HG03196 (cell line): Measurements from ENCODE around the gene DLL4.
"Not testable (repeated sequence)": the region's sequence is repeated elsewhere in the genome, so short reads cannot be mapped to it uniquely, and the experiment has no call there.

Source experiments
- ATAC-seq: cut with Tn5 transposase; IDR thresholded peaks from one replicate; pipeline ENCODE4 v1.9.1; 2021; ENCODE audit not compliant: unreplicated experiment

The DLL4 gene

DNA sequence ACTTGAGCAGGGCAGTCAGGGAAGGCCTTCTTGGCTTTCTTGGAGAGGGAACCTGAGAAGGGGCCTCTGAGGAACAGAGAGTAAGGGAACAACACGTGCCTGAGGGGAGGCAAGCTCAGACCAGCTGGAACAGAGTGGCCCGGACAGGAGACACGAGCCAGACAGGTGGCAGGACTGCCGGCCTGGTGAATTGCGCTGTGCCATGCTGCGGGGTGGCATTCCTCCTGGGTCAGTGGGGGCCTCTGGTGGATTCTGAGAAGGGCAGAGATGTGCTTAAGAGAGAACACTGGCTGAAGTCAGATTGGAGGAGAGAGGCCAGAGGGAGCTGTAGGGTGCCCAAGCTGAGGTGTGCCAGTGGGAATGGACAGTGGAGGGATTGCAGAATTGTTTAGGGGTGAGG, 29.0 kb downstream of the DLL4 start:
- no peak for ATAC-seq

DNA sequence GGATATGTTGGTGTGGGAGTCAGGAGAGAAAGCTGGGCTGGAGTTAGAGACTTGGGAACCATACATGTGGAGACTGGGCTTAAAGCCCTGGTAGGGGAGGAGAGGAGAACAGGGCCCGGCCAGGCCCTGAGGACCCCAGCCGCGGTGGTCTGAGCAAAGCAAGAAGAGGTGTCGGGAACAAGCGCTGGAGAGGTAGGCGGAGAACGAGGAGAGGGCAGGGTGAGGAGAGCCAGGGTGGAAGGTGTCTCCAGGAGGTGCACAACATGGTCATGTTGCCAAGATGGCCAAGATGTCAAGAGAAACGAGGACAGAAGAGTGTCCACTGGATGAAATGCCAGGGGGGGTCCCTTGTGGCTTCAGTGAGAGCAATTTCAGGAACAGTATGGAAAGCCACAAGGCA, 29.6 kb downstream of the DLL4 start:
- ATAC-seq = no peak

DNA sequence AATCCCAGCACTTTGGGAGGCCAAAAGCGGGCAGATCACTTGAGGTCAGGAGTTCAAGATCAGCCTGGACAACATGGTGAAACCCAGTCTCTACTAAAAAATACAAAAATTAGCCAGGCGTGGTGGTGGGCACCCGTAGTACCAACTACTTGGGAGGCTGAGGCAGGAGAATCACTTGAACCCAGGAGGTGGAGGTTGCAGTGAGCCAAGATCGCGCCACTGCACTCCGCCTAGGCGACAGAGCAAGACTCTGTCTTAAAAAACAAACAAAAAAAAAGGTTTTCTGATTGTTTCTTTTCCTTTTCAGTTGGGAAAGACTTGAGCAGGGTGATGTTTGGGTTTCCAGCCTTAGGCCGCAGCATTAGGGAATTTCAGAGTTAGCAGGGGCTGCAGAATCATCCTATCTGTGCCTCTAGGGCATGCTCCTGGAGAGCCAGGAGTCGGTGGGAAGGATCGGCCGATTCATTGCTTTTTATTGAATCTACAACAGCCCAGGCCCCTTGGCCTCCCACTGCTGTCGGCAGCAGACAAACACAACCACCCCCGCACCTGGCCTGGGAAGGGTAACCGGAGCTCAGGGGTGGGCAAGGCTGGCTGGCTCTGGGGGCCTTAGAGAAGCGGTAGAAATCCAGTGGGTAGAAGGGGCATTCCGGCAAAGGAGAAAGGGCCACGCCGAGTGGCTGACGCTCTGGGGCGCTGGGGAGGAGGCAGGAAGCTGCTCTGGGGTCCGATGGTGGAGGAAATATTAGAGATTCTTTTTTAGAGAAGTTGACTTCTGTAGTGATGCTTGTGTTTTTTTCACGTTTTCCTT, 30.4 kb downstream of the DLL4 start:
- ATAC-seq = no peak

DNA sequence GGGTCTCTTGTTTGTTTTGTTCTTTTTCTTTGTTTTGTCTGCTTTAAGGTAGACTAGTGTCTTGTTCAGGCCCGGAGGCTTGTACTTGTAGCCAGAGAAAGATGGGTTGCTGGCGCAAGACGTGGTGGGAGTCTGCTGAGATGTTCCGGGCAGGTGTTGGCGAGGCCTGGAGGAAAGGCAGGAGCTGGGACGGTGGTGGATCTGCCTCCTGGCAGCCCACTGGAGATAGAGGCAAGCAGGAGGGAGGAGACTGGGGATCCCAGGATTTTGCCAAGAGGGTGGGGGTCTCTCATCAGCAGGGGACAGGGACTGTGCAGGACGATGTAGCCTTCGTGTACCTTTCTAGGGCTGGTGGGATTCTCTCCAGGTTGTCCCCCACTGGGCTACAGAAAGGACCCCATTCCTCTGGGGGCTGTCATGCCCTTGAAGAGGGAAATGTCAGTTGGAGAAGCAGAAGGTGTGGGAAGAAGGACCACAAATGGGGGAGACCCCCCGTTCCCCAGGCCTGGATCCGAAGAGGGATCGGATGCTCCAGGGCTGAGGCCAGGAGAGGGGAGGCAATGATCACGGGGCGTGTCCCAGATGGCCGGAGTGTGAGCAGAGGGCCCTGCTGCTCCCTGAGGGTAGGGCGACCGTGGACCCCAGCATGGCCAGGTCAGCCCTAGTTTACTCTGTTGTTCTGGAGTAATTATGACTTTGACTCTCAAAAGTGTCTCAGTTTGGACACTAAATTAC, 31.2 kb downstream of the DLL4 start:
- no peak for ATAC-seq

DNA sequence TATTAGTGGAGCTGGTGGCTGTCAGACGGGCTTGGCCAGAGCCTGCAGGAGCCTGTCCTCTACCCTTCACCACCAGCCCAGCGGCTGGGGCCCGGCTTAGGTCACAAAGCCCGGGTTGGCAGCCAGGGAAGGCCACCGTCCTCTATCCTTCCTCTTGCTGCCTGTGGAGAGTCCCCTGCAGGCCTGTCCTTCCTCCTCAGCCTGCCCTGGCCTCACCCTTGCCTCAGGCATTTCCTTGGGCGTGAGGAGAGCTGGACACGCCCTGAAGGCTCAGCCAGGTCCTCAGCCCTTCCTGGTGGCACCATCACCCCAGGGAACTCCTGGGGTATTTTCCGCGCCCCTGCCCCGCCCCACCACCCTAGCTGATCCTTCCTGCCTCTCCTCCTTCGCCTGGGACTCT, 31.8 kb downstream of the DLL4 start:
- no peak for ATAC-seq

DNA sequence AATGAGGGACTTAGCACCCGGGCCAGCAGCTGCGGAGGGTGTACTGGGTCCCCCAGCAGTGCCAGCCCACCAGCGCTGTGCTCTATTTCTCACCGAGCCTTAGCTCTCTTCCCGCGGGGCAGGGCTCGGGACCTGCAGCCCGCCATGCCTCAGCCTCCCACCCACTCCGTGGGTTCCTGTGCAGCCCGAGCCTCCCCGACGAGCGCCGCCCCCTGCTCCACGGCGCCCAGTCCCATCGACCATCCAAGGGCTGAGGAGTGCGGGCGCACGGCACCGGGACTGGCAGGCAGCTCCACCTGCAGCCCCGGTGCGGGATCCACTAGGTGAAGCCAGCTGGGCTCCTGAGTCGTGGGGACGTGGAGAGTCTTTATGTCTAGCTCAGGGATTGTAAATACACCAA, 32.6 kb downstream of the DLL4 start:
- ATAC-seq = not testable (repeated sequence)

DNA sequence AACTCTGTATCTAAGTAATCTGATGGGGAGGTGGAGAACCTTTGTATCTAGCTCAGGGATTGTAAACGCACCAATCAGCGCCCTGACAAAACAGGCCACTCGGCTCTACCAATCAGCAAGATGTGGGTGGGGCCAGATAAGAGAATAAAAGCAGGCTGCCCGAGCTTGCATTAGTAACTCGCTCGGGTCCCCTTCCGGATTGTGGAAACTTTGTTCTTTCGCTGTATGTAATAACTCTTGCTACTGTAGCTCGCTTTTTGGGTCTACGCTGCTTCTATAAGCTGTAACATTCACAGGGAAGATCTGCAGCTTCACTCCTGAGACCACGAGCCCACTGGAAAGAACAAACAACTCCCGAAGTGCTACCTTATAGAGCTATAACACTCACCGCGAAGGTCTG, 33.2 kb downstream of the DLL4 start:
- ATAC-seq = not testable (repeated sequence)

DNA sequence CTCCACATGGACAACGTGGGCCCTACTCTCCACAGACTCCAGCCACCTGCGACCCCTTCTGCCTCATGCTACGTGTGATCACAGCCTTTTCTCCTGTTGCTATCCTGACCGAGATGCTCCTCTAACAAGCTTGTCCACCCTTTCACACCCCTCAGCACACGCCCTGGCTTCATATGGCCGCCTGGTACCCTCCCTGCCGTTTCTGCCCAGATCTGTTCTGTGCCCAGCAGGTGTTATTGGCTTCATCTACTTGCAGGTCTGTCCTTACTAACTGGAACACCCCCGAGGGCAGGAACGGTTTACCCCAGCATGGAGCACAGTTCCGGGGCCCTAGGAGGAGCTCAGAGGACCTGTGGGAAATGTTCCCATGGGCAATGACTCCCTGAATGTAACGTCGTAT, 34.1 kb downstream of the DLL4 start:
- no peak for ATAC-seq

DNA sequence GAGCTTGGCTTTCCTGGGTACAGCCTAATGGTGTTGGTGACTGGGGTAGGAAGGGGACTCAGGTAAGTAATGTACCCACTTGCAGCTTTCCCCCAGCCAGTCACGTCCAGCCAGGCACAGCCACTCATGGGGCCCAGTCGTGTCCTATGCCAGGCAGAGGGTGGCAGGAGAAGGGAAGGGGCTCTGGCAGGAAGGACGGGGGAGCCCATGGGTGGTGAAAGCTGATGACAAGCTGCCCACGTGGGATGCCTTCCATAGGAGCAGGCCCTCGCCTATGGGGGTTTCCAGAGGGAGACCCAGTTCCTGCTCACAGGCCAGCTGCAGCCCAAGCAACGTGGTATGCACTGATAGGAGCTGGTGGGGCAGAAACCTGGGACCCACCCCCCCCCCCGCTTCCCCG, 34.9 kb downstream of the DLL4 start:
- no peak for ATAC-seq

DNA sequence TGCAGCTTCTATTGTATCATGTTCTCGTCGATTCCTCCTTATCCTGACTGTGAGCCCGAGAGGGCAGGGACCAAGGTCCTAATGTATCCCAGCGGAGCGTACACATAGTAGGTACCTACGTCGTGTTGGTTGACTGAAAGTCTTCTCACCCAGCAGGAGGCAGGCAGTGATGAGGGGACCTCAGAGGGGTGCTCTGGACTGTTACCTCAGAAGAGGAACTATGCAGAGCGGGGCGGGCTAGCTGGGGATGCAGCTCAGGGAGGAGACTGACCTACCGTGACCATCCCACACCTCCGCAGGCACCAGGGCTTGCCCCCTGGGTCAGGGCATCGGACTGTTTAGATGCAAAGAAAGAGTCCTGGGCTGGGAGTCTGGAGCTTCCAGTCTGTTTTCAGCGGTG, 35.5 kb downstream of the DLL4 start:
- no peak for ATAC-seq

DNA sequence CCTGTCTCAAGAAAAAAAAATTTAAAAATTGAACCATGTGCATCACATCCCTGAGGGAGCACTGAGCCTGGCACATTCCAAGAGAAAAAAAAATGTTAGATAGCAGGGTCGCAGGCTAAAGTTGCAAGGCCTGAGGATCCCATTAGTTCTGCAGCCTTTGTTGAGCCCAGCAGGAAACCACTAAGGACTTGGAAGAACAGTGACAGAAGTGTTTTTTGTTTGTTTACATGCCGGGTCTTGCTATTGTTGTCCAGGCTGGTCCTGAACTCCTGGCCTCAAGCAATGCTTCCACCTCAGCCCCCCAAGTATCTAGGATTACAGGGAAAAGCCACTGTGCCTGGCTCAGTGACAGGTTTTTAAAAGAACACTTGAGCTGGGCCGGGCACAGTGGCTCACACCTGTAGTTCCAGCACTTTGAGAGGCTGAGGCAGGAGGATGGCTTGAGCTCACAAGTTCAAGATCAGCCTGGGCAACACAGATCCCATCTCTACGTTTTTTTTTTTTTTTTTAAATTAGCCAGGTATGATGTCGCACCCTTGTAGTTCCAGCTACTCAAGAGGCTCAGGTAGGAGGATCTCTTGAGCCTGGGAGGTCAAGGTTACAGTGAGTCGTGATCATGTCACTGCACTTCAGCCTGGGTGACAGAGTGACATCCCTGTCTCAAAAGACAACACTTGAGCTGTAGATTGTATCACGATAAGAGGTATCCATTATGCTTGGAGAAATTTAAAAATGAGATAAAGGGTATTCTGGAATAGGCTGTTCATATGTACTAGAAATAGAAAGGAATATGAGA, 39.3 kb downstream of the DLL4 start:
- no peak for ATAC-seq

DNA sequence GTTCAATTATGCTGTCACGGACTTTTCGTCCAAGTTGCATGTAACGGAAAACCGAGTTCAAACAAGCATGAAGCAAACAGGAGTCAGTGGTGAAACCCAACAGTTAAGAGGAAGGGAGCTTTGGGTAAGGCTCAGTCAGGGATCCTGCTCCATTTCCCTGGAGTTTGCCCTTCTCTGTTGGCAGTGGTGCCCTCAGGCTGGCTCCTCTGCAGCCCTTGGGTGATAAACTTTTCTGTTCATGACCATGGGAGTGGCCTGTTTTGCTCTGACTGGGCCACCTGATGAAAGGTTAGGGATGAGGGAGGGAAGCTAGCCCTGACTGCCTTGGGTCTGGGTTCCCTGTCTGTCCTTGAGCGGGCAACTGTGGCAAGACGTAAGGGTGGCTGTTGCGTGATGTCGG, 40.2 kb downstream of the DLL4 start:
- no peak for ATAC-seq

DNA sequence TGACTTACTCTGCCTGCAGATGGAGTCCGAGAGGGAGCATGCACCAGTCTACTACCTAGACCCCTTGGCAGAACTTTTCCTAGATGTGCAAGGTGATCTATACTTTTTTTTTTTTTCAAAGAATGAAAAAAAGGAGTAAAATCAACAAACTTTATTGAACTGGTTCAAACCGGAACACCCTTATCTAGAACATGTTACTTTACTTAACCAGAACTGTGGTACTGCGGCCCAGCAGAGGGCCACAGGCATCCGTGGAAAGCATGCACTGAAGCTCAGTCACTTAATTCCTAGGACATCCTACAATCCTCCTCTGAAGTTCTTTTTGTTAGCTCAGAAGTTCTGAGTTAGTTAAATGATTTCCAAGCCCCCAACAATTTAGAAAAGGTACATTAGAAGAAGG, 45.7 kb downstream of the DLL4 start:
- no peak for ATAC-seq

DNA sequence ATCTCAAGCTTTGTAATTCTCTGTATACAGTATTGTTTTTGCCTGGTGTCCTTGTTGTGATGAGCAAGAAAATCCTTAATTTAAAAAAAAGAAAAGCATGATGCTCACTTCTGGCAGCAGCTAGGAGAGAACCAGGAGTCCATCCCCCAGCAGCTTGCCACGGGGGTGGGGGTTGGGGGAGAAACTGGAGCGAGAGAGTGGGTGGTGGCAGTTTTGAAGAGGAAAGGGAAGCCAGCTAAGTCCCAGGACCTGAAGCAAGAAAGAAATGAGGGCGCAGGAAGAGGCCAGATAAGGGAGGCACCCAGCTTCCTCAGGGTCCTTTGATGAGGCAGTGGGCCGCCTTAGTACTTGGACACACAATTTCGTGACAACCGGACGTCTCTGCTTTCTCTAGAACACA, 47.7 kb downstream of the DLL4 start:
- ATAC-seq = no peak

DNA sequence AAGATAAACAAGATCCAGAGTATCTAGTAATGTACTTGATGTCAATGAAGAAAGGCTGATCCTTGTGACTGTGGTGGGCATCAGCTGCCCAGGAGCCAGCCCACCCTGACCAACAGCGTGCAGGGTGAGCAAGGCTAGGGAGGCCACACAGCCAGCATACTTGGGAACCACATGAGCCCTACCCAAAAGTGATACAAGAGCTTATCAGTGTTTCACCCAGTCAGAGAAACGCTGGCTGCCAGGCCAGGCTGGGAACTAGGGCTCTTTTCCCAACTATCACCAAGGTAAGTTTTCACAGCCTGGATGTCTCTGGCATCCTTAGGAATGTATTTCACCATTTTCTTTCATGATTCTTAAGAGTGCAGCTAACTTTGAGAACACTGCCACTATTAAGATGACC, 49.0 kb downstream of the DLL4 start:
- ATAC-seq = no peak

DNA sequence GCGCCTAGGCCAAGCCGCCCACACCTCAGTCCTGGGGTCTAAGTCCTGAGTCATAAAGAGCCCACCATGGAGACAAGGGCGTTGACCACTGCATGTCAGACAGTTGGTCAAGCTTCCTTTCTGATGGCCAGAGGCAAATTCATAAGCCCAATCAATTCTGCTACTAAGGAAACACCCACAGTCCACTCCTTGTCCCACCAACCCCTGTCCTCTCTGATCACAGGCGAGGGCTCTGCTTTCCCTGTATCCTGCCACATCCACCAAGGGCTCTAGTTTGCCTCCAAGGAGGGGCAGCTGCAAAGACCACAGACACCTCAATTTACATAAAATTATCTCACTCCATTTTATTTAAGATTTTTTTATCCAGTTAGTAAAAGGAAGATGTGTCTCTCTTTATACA, 49.4 kb downstream of the DLL4 start:
- ATAC-seq = no peak

DNA sequence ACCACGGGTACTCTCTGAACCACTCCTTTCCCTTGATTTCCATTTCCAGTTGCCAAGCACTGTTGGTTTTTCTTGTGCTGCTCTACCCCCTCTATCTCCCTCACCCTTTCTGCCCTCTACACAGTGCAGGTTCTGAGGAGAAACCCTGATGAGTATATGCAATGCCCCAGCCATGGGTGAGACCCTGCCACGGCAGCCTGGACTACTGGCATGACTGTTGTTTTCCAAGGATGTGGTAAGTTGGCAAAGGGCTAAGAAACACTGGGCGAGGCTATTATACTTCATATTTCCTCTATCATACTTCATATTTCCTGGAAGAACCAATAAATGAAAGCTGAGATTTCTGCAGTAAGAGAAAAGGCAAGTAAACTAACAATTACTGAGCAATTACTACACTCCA, 52.0 kb downstream of the DLL4 start:
- no peak for ATAC-seq

DNA sequence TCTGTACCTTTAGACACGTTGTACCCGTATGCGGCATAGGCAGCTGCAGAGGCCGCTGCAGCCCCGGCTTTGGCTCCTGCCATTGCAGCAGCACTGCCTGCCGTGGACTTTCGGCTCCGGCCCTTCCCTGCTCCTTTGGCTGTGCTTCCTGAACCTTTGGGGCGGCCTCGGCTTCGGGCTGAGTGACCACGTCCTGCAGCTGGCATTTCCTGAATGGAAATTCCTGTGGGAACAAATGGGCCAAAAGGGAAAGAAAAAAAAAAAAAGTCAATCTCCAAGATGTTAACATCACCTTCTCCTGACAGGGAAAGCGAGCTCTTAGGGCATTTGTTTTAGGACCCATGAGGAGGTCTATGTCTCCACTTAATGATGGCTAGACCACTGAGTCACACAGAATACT, 53.7 kb downstream of the DLL4 start:
- no peak for ATAC-seq

DNA sequence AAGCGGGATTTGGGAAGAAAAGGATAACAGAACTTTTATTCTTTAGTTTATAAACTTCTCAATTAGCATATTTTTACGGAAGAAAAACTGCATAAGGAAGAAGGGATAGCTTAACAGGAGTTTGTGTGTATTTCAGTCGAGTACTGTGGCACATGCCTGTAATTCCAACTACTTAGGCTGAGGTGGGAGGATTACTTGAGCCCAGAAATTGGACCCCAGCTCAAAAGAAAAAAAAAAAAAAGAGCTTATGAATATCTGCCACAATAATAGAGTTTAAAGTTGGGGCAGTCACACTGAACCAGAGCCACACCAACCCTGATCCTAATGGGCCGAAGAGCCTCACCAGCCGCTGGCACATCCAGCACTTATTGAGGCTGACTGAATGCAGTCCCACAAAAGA, 55.3 kb downstream of the DLL4 start:
- no peak for ATAC-seq

DNA sequence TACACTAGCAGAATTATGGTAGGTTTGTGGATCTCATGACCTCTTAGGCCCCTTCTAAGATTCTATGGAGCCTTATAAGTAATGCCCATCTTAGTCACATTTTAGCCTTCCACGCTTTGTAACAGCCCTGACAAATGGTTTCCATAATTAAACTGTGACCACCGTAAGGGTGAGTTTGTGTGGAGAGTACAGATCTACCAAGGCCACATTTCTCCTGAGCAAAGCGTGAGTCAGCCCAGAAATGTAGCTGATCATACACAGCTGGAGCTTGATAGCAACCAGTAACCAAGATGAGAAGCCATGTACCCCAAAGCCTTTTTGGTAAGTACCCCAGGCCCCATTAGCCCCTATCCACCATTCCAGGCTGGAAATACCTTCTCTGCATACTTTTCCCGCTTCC, 55.8 kb downstream of the DLL4 start:
- no peak for ATAC-seq

DNA sequence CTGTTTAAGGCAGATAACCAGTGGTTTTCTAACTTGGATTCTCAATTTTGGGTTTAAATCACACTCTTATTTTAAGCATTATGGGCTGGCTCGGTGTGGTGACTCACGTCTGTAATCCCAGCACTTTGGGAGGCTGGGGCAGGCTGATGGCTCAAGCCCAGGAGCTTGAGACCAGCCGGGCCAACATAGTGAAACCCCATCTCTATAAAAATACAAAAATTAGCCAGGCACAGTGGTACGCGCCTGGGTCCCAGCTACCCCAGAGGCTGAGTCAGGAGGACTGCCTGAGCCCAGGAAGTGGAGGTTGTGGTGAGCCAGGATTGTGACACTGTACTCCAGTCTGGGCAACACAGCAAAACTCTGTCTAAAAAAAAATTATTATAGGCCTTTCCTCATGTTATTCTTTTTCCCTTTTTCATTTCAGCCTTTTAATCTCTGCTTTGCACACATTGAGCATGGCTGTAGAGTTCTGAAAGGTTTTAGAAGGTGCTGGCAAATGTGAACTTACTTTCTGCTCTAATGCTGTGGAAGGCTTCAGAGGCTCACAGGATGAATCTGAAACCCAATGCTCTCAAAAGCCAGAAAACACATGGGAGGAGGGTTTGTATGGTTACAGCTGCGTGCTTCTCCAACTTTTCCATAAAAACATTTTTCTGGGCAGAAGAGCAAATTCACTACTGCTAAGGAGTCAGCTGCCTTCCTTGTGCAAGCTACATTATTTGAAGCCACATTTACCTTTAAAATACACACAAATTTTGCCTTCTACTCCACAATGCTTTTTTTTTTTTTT, 56.6 kb downstream of the DLL4 start:
- no peak for ATAC-seq
